Stimulated activated CD4-positive, alpha-beta T cell treated with anti-CD3 and anti-CD28 coated beads, Interleukin-1b, Interleukin-23, amount 100 ng/mL, for 1 hour (primary cell): ENCODE measurements around the gene ASPHD1.
"Not testable (repeated sequence)": the region's sequence is repeated elsewhere in the genome, so short reads cannot be mapped to it uniquely, and the experiment has no call there.

Experiments used
- DNase-seq, 2 donors: peaks; one replicate each; pipeline ENCODE4 v3.0.0-alpha.2; 2020; ENCODE audit warnings: low read depth in 2 of 2

The ASPHD1 gene

GRCh38 chr16:29877266-29877961 is 22.9 kb upstream of the ASPHD1 start:
- DNase-seq = no peak

GRCh38 chr16:29878172-29878571 is 22.1 kb upstream of the ASPHD1 start:
- no peak for DNase-seq

- no peak for DNase-seq
These were observed 19.2 kb upstream of the ASPHD1 start for GRCh38 chr16:29881050-29881449.

GRCh38 chr16:29883987-29884386 is 16.3 kb upstream of the ASPHD1 start:
- DNase-seq = no peak

GRCh38 chr16:29889372-29889771 is 10.9 kb upstream of the ASPHD1 start:
- DNase-seq = not testable (repeated sequence)

- no peak for DNase-seq
These were observed 8.5 kb upstream of the ASPHD1 start for GRCh38 chr16:29891525-29892457.

GRCh38 chr16:29892458-29892813 is 7.9 kb upstream of the ASPHD1 start:
- DNase-seq = no peak

- no peak for DNase-seq
These were observed 6.7 kb upstream of the ASPHD1 start for GRCh38 chr16:29893553-29893952.

- no peak for DNase-seq
These were observed 5.9 kb upstream of the ASPHD1 start for GRCh38 chr16:29894352-29894751.

- DNase-seq = no peak
These were observed 3.4 kb upstream of the ASPHD1 start for GRCh38 chr16:29896841-29897240.

- no peak for DNase-seq
These were observed 3.0 kb upstream of the ASPHD1 start for GRCh38 chr16:29897333-29897732.

- DNase-seq = no peak
These were observed 2.0 kb upstream of the ASPHD1 start for GRCh38 chr16:29898135-29898803.

- DNase-seq = no peak
These were observed 1.3 kb upstream of the ASPHD1 start for GRCh38 chr16:29898804-29899515.

GRCh38 chr16:29899516-29900101 is 679 bp upstream of the ASPHD1 start, which contains the start of gene SEZ6L2:
TSS of gene SEZ6L2 (minus strand) at chr16:29899550. CDS start at chr16:29899019, 531 bp downstream.
- DNase-seq = peak; percentile 47 to 81

GRCh38 chr16:29900888-29901606 is 759 bp downstream of the ASPHD1 start:
- DNase-seq = no peak

- DNase-seq = no peak
These were observed 1.3 kb downstream of the ASPHD1 start for GRCh38 chr16:29901607-29901945.

GRCh38 chr16:29903590-29903989 is 3.3 kb downstream of the ASPHD1 start:
- DNase-seq = no peak

GRCh38 chr16:29904947-29905346 is 4.7 kb downstream of the ASPHD1 start:
- no peak for DNase-seq

- DNase-seq = no peak
These were observed 5.4 kb downstream of the ASPHD1 start for GRCh38 chr16:29905668-29906067.

- DNase-seq = no peak
These were observed 6.4 kb downstream of the ASPHD1 start for GRCh38 chr16:29906520-29907244.
